ENCODE data around the gene ZNF354B.

- TF ChIP-seq CTCF (IDR thresholded peaks at IDR 0.05) (peak in 5 of 6 experiments; percentile 22 to 58 (median 46)), POLR2A (IDR thresholded peaks at IDR 0.05) (no peak)
Observed at GRCh38 chr5:178839319-178839704, 20.4 kb upstream of the ZNF354B start.

Measured in Peyer's patch (tissue), 4 donors.